GM10248 (cell line): Measurements from ENCODE around the gene ARSG.

Experiments
- CTCF ChIA-PET: fragments of 300-600 bp; sonication (Branson Sonifier 250); formaldehyde crosslinking; extraction: SDS; loops from one replicate; lab custom pipeline; 2021; ENCODE audit warnings: antibody characterized with exemption; lab: Yijun Ruan, JAX
- POLR2A ChIA-PET: fragments of 350-650 bp; sonication (Branson Sonifier 250); formaldehyde crosslinking; extraction: SDS; loops from one replicate; lab custom pipeline; 2020; ENCODE audit warnings: antibody characterized with exemption; lab: Yijun Ruan, JAX
- DNase-seq: peaks from one replicate; pipeline ENCODE4 v3.0.0; 2012; ENCODE audit errors: extremely low spot score
- CTCF ChIP-seq: IDR thresholded peaks from 2 replicates; pipeline ENCODE4 v1.5.1; 2012; ENCODE audit warnings: mild to moderate bottlenecking, low read depth; ENCODE audit errors: extremely low read depth, missing control alignments, control extremely low read depth

Gene ARSG

DNA sequence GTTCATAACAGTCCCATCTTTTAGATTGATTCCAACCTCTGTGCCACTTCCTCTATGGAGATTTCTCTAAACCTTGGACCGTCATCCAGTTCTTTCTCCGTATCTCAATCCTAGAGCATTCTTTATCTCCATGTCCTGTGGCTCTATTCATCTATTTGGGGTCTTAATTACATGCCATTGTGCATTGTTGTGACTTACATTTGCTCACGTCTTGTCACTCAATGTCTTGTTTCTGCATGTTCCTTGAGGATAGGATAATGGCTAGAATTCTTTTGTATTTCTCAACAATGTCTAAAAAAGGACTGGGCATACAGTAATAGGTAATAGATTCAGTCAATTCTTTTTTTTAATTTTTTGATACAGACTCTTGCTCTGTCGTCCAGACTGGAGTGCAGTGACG lies 50.2 kb downstream of the ARSG start:
- POLR2A ChIA-PET, result interaction anchor here (0.7 kb wide), 1 partner anchor 50 kb away, joined by 3 read pairs; no protein-coding TSS in a partner anchor

GRCh38 chr17:68343976-68344375 lies 52.7 kb downstream of the ARSG start:
- DNase-seq, result no peak
- no peak for TF ChIP-seq CTCF
- POLR2A ChIA-PET, result no interaction called here
- CTCF ChIA-PET, result interaction anchor here (1.1 to 1.2 kb wide), 2 partner anchors 9 to 55 kb away, joined by 3 to 4 read pairs; no protein-coding TSS in a partner anchor

More for the DNA sequence above, 50.2 kb downstream of the ARSG start:
- no peak for TF ChIP-seq CTCF
- CTCF ChIA-PET, result no interaction called here
- DNase-seq, result no peak

DNA sequence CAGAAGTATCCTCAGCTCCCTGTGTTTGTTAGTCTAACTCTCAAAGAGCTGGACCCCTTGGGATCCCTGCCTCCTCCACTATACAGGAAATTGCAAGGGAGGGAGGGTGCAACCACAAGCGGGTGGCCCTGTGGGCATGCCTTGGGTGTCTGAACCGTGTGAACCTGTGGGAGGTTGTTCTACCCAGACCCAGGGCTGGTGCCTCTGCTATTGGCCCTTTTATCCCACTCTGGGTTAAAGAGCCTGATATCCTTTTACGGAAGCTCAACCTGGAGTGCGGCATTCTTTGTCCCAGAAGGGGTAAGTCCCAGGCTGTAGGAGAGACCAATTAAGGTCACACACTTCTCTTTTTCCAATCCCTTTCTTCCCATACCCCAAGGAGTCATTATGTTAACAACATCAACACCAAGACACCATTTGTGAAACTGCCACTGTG lies 53.4 kb downstream of the ARSG start:
- no peak for DNase-seq
- CTCF ChIA-PET, result interaction anchor here (1.1 to 1.4 kb wide), 3 partner anchors 10 to 54 kb away, joined by 3 to 4 read pairs (median 4); no protein-coding TSS in a partner anchor
- POLR2A ChIA-PET, result no interaction called here
- TF ChIP-seq CTCF, result no peak

GRCh38 chr17:68346448-68346847 lies 55.2 kb downstream of the ARSG start:
- DNase-seq, result peak; percentile 58
- CTCF ChIA-PET, result interaction anchor here (1.0 kb wide), 1 partner anchor 9 kb away, joined by 3 read pairs; no protein-coding TSS in a partner anchor
- TF ChIP-seq CTCF, result no peak
- POLR2A ChIA-PET, result no interaction called here

DNA sequence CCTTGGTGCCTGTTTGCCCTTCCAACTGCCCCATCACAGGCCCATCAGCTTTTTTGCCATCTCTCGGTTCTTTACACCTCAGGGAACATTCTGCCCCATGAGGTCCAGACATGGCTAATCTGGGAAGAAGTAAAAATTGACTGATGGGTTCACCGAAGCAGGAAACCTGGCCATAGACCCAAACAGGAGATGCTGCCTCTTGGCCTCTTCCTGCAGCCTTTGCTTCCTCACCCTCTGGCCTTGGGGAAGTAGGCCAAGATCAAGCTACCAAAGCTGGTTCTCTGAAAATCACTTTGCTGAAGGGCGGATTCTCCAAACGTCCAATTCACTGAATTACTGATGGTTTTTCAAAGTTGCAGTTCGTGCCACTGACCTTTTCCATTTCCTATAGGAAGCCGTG lies 56.1 kb downstream of the ARSG start:
- TF ChIP-seq CTCF, result no peak
- ChIA-PET POLR2A (no interaction called here), CTCF (interaction anchor here (1.0 kb wide), 1 partner anchor 10 kb away, joined by 3 read pairs; no protein-coding TSS in a partner anchor)
- DNase-seq, result no peak

GRCh38 chr17:68349157-68349556 lies 57.9 kb downstream of the ARSG start:
- no peak for TF ChIP-seq CTCF
- ChIA-PET POLR2A (no interaction called here), CTCF (no interaction called here)
- DNase-seq, result peak; percentile 65
